Astrocyte (in vitro differentiated cells and primary cell): ENCODE results near the gene BST1. TPM values are rescaled to one million over a fixed set of nuclear protein-coding genes. Genes with fewer than 3 reads are reported as not detected.

ENCODE experiments used
- DNase-seq: peaks from one replicate; pipeline ENCODE4 v3.0.0-alpha.2; 2010; ENCODE audit warnings: low read depth
- FAIRE-seq: peaks from 2 replicates; lab custom pipeline; 2011; peaks lifted over from hg19 to GRCh38; lab: Jason Lieb, UNC
- H2AFZ ChIP-seq: 2 replicates; pipeline ENCODE4 v1.6.0; 2012; ENCODE audit warnings: low read depth, low read length, inconsistent platforms
- H3K27ac ChIP-seq: 2 replicates; pipeline ENCODE4 v1.5.1; 2011; ENCODE audit warnings: low read depth, low read length, inconsistent platforms
- H3K27me3 ChIP-seq: 2 replicates; pipeline ENCODE4 v1.6.0; 2011; ENCODE audit warnings: low read length, inconsistent platforms; ENCODE audit not compliant: insufficient read depth
- H3K36me3 ChIP-seq: 2 replicates; pipeline ENCODE4 v1.5.1; 2011; ENCODE audit warnings: low read length, inconsistent platforms; ENCODE audit not compliant: insufficient read depth
- H3K4me1 ChIP-seq: 2 replicates; pipeline ENCODE4 v1.5.1; 2011; ENCODE audit warnings: low read length, inconsistent platforms; ENCODE audit not compliant: insufficient read depth
- H3K4me2 ChIP-seq: 2 replicates; pipeline ENCODE4 v1.6.0; 2012; ENCODE audit warnings: low read length, inconsistent platforms
- H3K4me3 ChIP-seq: 2 replicates; pipeline ENCODE4 v1.5.1; 2011; ENCODE audit warnings: low read depth, mild to moderate bottlenecking, low read length, inconsistent platforms; ENCODE audit not compliant: insufficient read depth
- H3K79me2 ChIP-seq: 2 replicates; pipeline ENCODE4 v1.6.0; 2012; ENCODE audit warnings: mild to moderate bottlenecking, low read length, inconsistent platforms; ENCODE audit not compliant: insufficient read depth
- H3K9ac ChIP-seq: 2 replicates; pipeline ENCODE4 v1.6.0; 2012; ENCODE audit warnings: mild to moderate bottlenecking, low read length, inconsistent platforms
- H3K9me3 ChIP-seq: 2 replicates; pipeline ENCODE4 v1.5.1; 2012; ENCODE audit warnings: low read depth, mild to moderate bottlenecking, low read length, inconsistent platforms; ENCODE audit not compliant: insufficient read depth
- H4K20me1 ChIP-seq: 2 replicates; pipeline ENCODE4 v1.6.0; 2012; ENCODE audit warnings: low read length, inconsistent platforms; ENCODE audit not compliant: insufficient read depth
- H3K27ac Mint-ChIP-seq: one replicate; pipeline ENCODE4 v1.8.0; 2021; ENCODE audit warnings: mild to moderate bottlenecking, mixed read lengths; ENCODE audit not compliant: unreplicated experiment
- H3K27me3 Mint-ChIP-seq: one replicate; pipeline ENCODE4 v1.8.0; 2021; ENCODE audit warnings: low read depth, mixed read lengths; ENCODE audit not compliant: unreplicated experiment
- H3K36me3 Mint-ChIP-seq: one replicate; pipeline ENCODE4 v1.8.0; 2021; ENCODE audit warnings: low read depth, mixed read lengths; ENCODE audit not compliant: unreplicated experiment
- H3K4me1 Mint-ChIP-seq: one replicate; pipeline ENCODE4 v1.8.0; 2021; ENCODE audit warnings: low read depth, mixed read lengths; ENCODE audit not compliant: unreplicated experiment
- H3K4me3 Mint-ChIP-seq: one replicate; pipeline ENCODE4 v1.8.0; 2021; ENCODE audit warnings: mild to moderate bottlenecking, moderate library complexity, mixed read lengths; ENCODE audit not compliant: unreplicated experiment
- H3K9me3 Mint-ChIP-seq: one replicate; pipeline ENCODE4 v1.8.0; 2021; ENCODE audit warnings: mild to moderate bottlenecking, mixed read lengths; ENCODE audit not compliant: unreplicated experiment
- EZH2 ChIP-seq: IDR thresholded peaks from 2 replicates; pipeline ENCODE4 v1.6.1; 2012; ENCODE audit warnings: mild to moderate bottlenecking, low read length, inconsistent platforms; ENCODE audit not compliant: insufficient read depth
- total RNA-seq: library from RNA; stranded (reverse); gene quantifications from 2 replicates; pipeline ENCODE4 v1.2.1, GENCODE V29; 2021
- TF ChIP-seq, protein P1 (sequence below): IDR thresholded peaks from 2 replicates; pipeline ENCODE4 v1.5.1; 2011; ENCODE audit warnings: low read depth, mild to moderate bottlenecking, inconsistent platforms, low read length, moderate library complexity; ENCODE audit not compliant: insufficient read depth

Gene BST1
- total RNA-seq, 1 donor from 2014 or later: 24.5 TPM

DNA sequence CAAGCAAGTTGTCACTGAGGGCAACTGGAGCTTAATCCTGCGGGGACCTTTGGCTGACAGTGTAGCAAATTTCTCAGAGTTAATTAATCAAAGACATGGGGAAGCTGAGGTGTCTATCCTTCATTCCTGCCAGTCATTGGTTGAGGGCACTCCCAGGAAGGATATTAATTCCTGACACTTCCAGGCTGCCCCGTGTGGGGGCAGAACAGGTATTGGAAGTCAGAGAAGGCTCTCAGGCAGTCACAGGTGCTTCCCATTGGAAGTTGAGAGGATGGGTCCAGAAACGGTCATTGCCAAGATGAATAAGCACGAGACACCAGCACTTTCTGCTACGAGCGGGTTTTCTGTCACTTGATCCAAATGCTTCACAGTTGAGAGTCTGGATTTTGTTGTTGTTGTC, 46.1 kb downstream of the BST1 start:
- Histone ChIP-seq H4K20me1 (no peaks in the 10 kb centered on the region), H3K27me3 (no peaks in the 10 kb centered on the region), H3K4me2 (no peak overlapping the region), H3K4me3 (no peak overlapping the region), H3K79me2 (no peaks in the 10 kb centered on the region), H3K9ac (no peak overlapping the region), H2AFZ (no peak overlapping the region), H3K36me3 (no peaks in the 10 kb centered on the region), H3K4me1 (peaks cover 9% of the 10 kb centered on the region), H3K27ac (no peak overlapping the region), H3K9me3 (peaks cover 5% of the 10 kb centered on the region)
- Mint-ChIP-seq H3K9me3 (peaks cover 16% of the 10 kb centered on the region), H3K4me3 (no peak overlapping the region), H3K4me1 (peaks cover 7% of the 10 kb centered on the region), H3K27me3 (peaks cover 9% of the 10 kb centered on the region), H3K36me3 (peaks cover 3% of the 10 kb centered on the region), H3K27ac (no peak overlapping the region)
- TF ChIP-seq EZH2: no peak
- TF ChIP-seq, protein P1, sequence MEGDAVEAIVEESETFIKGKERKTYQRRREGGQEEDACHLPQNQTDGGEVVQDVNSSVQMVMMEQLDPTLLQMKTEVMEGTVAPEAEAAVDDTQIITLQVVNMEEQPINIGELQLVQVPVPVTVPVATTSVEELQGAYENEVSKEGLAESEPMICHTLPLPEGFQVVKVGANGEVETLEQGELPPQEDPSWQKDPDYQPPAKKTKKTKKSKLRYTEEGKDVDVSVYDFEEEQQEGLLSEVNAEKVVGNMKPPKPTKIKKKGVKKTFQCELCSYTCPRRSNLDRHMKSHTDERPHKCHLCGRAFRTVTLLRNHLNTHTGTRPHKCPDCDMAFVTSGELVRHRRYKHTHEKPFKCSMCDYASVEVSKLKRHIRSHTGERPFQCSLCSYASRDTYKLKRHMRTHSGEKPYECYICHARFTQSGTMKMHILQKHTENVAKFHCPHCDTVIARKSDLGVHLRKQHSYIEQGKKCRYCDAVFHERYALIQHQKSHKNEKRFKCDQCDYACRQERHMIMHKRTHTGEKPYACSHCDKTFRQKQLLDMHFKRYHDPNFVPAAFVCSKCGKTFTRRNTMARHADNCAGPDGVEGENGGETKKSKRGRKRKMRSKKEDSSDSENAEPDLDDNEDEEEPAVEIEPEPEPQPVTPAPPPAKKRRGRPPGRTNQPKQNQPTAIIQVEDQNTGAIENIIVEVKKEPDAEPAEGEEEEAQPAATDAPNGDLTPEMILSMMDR: no peak
- DNase-seq (no peak), FAIRE-seq (no peak)

DNA sequence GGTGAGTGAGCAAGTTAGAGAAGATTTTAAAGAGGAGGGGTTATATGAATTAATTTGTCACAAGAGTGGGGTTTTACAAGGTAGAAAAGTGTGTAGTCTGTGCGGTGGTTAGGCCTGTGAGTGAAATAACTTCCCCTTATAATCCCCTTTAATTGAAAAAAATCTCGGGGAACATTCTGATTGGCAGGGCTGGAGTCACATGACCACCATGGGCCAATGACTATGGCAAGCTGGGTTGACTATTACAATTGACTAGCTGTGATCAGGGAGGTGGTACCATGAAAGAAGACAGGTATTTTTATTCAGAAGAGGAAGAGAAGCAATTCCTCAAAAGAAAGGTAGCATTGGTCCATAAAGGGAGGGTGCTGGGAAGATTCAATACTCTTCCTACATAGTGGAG, 48.3 kb downstream of the BST1 start:
- no peaks in the 10 kb centered on the region for H3K79me2 ChIP-seq
- peaks cover 9% of the 10 kb centered on the region for H3K27me3 Mint-ChIP-seq
- no peak overlapping the region for H3K4me3 Mint-ChIP-seq
- no peaks in the 10 kb centered on the region for H3K36me3 ChIP-seq
- H3K9ac ChIP-seq: no peak overlapping the region
- peaks cover 7% of the 10 kb centered on the region for H3K9me3 Mint-ChIP-seq
- H3K27ac ChIP-seq: no peak overlapping the region
- peaks cover 24% of the 10 kb centered on the region for H3K4me1 Mint-ChIP-seq
- H4K20me1 ChIP-seq: no peaks in the 10 kb centered on the region
- FAIRE-seq (no peak), DNase-seq (no peak)
- no peak overlapping the region for H2AFZ ChIP-seq
- H3K4me2 ChIP-seq: no peak overlapping the region
- no peak overlapping the region for H3K27ac Mint-ChIP-seq
- TF ChIP-seq, protein P1: no peak
- no peak for TF ChIP-seq EZH2
- H3K4me1 ChIP-seq: peaks cover 20% of the 10 kb centered on the region
- H3K27me3 ChIP-seq: no peaks in the 10 kb centered on the region
- no peak overlapping the region for H3K4me3 ChIP-seq
- peaks cover 3% of the 10 kb centered on the region for H3K9me3 ChIP-seq
- H3K36me3 Mint-ChIP-seq: peaks cover 1% of the 10 kb centered on the region

DNA sequence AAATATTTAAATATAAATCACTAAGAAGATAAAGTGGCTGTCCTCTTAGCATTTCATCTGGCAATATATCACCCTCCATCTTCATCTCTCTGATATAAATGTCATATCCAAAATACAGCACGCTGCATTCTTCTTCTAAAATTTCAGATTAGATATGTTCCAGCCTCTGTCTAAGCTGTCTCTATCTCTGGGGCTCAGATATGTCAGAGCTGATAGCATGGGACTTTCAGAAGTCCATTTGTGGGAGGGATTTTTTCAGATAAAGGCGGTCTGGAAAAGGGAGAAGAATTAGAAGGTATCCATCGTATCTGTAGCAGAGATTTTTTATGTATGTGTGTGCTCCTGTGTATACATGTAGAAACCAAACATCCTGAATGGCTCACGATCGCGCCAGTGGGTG, 50.2 kb downstream of the BST1 start:
- DNase-seq (no peak), FAIRE-seq (no peak)
- Mint-ChIP-seq H3K36me3 (no peaks in the 10 kb centered on the region), H3K27ac (no peak overlapping the region), H3K9me3 (peaks cover 2% of the 10 kb centered on the region), H3K4me3 (no peak overlapping the region), H3K4me1 (peaks cover 32% of the 10 kb centered on the region), H3K27me3 (peaks cover 7% of the 10 kb centered on the region)
- no peak overlapping the region for H2AFZ ChIP-seq
- H3K9ac ChIP-seq: no peak overlapping the region
- peaks cover 30% of the 10 kb centered on the region for H3K4me1 ChIP-seq
- H3K4me2 ChIP-seq: no peak overlapping the region
- no peaks in the 10 kb centered on the region for H3K36me3 ChIP-seq
- peak overlapping the region; percentile 85 for H3K27ac ChIP-seq
- no peak for TF ChIP-seq EZH2
- TF ChIP-seq, protein P1: no peak
- H3K27me3 ChIP-seq: no peaks in the 10 kb centered on the region
- no peaks in the 10 kb centered on the region for H4K20me1 ChIP-seq
- H3K9me3 ChIP-seq: no peaks in the 10 kb centered on the region
- no peak overlapping the region for H3K4me3 ChIP-seq
- H3K79me2 ChIP-seq: no peaks in the 10 kb centered on the region
